Ishikawa (cell line): ENCODE data around the gene NEDD4L.

Experiments used
- CEBPB ChIP-seq: IDR thresholded peaks from 2 replicates; pipeline ENCODE4 v1.6.1; 2012
- EP300 ChIP-seq: IDR thresholded peaks from 2 replicates; pipeline ENCODE4 v1.6.1; 2012; ENCODE audit warnings: borderline replicate concordance
- MAX ChIP-seq: IDR thresholded peaks from 2 replicates; pipeline ENCODE4 v1.6.1; 2012
- NFIC ChIP-seq: IDR thresholded peaks from 2 replicates; pipeline ENCODE4 v1.6.1; 2012
- RAD21 ChIP-seq: IDR thresholded peaks from 2 replicates; pipeline ENCODE4 v1.6.1; 2012; ENCODE audit warnings: low read depth
- REST ChIP-seq: IDR thresholded peaks from 2 replicates; pipeline ENCODE4 v1.6.1; 2012; ENCODE audit warnings: low read depth, mild to moderate bottlenecking
- TAF1 ChIP-seq: IDR thresholded peaks from 2 replicates; pipeline ENCODE4 v1.6.1; 2012; ENCODE audit warnings: low read depth, mild to moderate bottlenecking
- TCF12 ChIP-seq: IDR thresholded peaks from 2 replicates; pipeline ENCODE4 v1.6.1; 2012; ENCODE audit warnings: low read depth
- YY1 ChIP-seq: IDR thresholded peaks from 2 replicates; pipeline ENCODE4 v1.6.1; 2012; ENCODE audit warnings: low read depth
- ZBTB7A ChIP-seq: IDR thresholded peaks from 2 replicates; pipeline ENCODE4 v1.6.1; 2012; ENCODE audit warnings: low read depth

GRCh38 chr18:58347135-58347534, 303.1 kb downstream of the NEDD4L start:
- TF ChIP-seq REST (no peak), NFIC (no peak), EP300 (no peak), YY1 (no peak), MAX (no peak), TCF12 (no peak), ZBTB7A (no peak), RAD21 (no peak), CEBPB (no peak), TAF1 (no peak)
